IPS-20b (cell line): ENCODE data around the gene CCDC74B.
A peak's percentile ranks its signal among the peaks of the same experiment; 100 is the strongest.
"Not testable (repeated sequence)": the region's sequence is repeated elsewhere in the genome, so short reads cannot be mapped to it uniquely, and the experiment has no call there.

Source experiments
- H3K27ac ChIP-seq: one replicate; pipeline ENCODE4 v1.5.1; 2013; ENCODE audit warnings: low read length
- H3K27me3 ChIP-seq: 2 replicates; pipeline ENCODE4 v1.6.1; 2013; ENCODE audit warnings: mild to moderate bottlenecking, low read length, inconsistent platforms; ENCODE audit not compliant: insufficient read depth
- H3K36me3 ChIP-seq: 2 replicates; pipeline ENCODE4 v1.6.1; 2013; ENCODE audit warnings: low read depth, mild to moderate bottlenecking, inconsistent platforms, low read length, moderate library complexity; ENCODE audit not compliant: insufficient read depth
- H3K4me1 ChIP-seq: 2 replicates; pipeline ENCODE4 v1.6.1; 2013; ENCODE audit warnings: mild to moderate bottlenecking, control low read depth, inconsistent platforms, low read length, moderate library complexity; ENCODE audit not compliant: insufficient read depth
- H3K4me3 ChIP-seq: 2 replicates; pipeline ENCODE4 v1.5.1; 2013; ENCODE audit warnings: mild to moderate bottlenecking, low read length, inconsistent platforms
- H3K9ac ChIP-seq: 2 replicates; pipeline ENCODE4 v1.6.1; 2013; ENCODE audit warnings: low read depth, mild to moderate bottlenecking, inconsistent platforms, low read length, moderate library complexity
- H3K9me3 ChIP-seq: 2 replicates; pipeline ENCODE4 v1.6.1; 2013; ENCODE audit warnings: mild to moderate bottlenecking, low read depth, low read length, inconsistent platforms; ENCODE audit not compliant: insufficient read depth

Gene CCDC74B

GRCh38 chr2:130154423-130154770 is 9.5 kb upstream of the CCDC74B start:
- H3K4me1 ChIP-seq, H3K9ac ChIP-seq, H3K27me3 ChIP-seq, H3K9me3 ChIP-seq, H3K27ac ChIP-seq, H3K4me3 ChIP-seq: not testable (repeated sequence)
- peaks cover 45% of the 10 kb centered on the region; the same call in 1 of the 2 replicates for H3K36me3 ChIP-seq

DNA sequence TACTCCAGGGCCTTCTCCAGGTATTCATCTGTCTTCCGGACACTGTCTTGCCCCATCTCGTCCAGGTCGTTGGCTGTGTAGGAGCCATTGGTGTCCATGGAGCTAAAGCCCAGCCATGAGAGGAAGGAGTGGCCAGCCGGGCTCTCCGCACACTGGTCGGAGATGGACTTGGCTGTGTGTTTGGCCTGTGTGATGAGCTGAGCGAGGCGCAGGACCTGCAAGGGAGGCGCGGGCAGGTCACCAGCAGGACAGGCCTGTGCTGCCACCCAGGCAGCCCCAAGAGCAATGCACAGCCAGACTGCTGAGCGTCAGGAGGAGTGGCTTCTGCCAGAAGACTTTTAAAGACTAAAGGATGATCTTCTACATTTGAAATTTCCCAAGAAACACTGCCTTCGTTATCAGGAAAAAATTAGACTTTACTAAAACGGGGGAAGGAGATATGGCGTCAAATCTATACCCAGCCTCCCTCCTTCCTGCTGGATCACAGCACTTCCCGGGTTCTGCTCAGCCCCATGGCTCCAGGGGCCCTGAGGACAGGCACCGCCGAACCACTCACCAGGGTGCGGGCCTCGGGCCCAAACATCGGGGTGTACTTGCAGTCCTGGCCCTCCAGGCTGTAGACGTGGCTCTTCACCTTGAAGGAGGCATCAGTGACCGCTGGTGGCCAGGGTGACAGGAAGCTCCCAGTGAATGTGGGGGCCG is 9.0 kb upstream of the CCDC74B start:
- not testable (repeated sequence) for H3K9me3 ChIP-seq, H3K4me3 ChIP-seq, H3K27ac ChIP-seq, H3K27me3 ChIP-seq, H3K4me1 ChIP-seq, H3K9ac ChIP-seq
- H3K36me3 ChIP-seq = peaks cover 39% of the 10 kb centered on the region; the same call in 1 of the 2 replicates

GRCh38 chr2:130152816-130153595 is 8.1 kb upstream of the CCDC74B start:
- H3K9me3 ChIP-seq = no peaks in the 10 kb centered on the region
- H3K4me1 ChIP-seq = no peaks in the 10 kb centered on the region
- no peaks in the 10 kb centered on the region for H3K27me3 ChIP-seq
- peaks cover 34% of the 10 kb centered on the region; the same call in 1 of the 2 replicates for H3K36me3 ChIP-seq
- H3K27ac ChIP-seq = no peak overlapping the region
- H3K4me3 ChIP-seq = no peak overlapping the region
- no peak overlapping the region for H3K9ac ChIP-seq

- not testable (repeated sequence) for H3K9me3 ChIP-seq, H3K4me3 ChIP-seq, H3K4me1 ChIP-seq, H3K9ac ChIP-seq, H3K27ac ChIP-seq, H3K27me3 ChIP-seq
- peaks cover 34% of the 10 kb centered on the region; the same call in 1 of the 2 replicates for H3K36me3 ChIP-seq
Observed at GRCh38 chr2:130152136-130152815, 7.4 kb upstream of the CCDC74B start.

GRCh38 chr2:130151145-130151512 is 6.2 kb upstream of the CCDC74B start:
- not testable (repeated sequence) for H3K4me1 ChIP-seq, H3K27me3 ChIP-seq, H3K9ac ChIP-seq, H3K27ac ChIP-seq, H3K4me3 ChIP-seq, H3K9me3 ChIP-seq
- peaks cover 34% of the 10 kb centered on the region; the same call in 1 of the 2 replicates for H3K36me3 ChIP-seq

- no peak overlapping the region for H3K9ac ChIP-seq
- no peak overlapping the region for H3K4me3 ChIP-seq
Observed at GRCh38 chr2:130150181-130151144, 5.6 kb upstream of the CCDC74B start.

DNA sequence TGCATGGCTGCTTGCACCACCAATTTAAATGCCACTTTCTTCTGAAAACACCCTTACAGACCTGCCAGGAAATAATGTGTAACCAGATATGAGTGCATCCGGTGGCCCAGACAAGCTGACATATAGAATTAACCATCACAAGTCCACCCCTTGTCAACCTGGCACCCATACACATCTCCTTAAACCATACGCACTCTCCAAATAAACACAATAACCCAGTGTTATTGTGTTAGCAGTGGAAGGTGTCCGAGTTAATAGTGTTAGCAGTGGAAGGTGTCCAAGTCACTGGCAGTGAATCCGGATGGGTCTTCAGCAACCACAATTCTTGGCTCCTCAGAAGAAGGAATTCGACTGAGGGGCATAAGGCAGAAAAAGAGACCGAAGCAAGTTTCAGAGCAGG is 3.6 kb upstream of the CCDC74B start:
- not testable (repeated sequence) for H3K27ac ChIP-seq, H3K4me3 ChIP-seq, H3K27me3 ChIP-seq, H3K4me1 ChIP-seq, H3K9me3 ChIP-seq, H3K9ac ChIP-seq
- H3K36me3 ChIP-seq = peaks cover 14% of the 10 kb centered on the region; the same call in 1 of the 2 replicates

More at GRCh38 chr2:130150181-130151144, 5.6 kb upstream of the CCDC74B start:
- no peaks in the 10 kb centered on the region for H3K4me1 ChIP-seq
- H3K36me3 ChIP-seq = peaks cover 28% of the 10 kb centered on the region; the same call in 1 of the 2 replicates
- H3K27me3 ChIP-seq = no peaks in the 10 kb centered on the region
- H3K27ac ChIP-seq = no peak overlapping the region
- H3K9me3 ChIP-seq = no peaks in the 10 kb centered on the region

DNA sequence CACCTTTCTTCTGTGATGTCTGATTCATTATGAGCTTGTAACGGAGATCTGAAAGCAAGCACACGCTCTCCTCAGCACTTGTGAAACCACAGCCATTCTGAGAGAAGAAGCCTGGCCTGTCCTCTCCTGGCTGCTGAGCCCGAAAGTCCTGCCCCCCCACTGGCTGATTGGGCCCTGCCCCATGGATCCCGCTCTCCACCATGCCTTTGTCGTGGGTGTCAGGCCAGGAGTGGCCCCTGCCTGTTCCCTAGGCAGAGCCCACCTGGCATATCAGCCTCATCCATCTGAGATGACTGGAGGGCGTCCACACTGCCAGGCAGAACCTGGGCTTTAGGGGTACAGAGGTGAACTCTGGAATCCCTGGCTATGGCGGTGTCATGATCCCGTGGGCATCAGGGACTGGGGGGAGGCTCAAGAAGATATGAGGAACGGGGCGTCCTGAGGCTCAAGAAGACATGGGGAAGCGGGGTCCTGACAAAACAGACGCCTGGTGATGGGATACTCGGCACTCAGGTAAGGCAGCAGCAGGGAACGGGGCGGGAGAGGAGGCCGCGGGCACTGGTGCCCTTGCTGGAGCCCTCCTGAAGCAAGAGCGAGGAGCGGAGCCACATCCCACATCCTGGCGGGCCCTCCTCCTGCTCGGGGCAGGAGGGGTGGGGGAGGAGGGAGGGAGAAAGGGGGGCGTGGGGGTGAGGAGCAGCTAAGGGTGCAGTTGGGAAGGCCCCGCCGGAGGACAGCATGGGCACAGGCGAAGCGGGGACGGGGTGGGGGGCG is 1.5 kb downstream of the CCDC74B start:
- not testable (repeated sequence) for H3K36me3 ChIP-seq, H3K4me1 ChIP-seq, H3K9ac ChIP-seq, H3K27ac ChIP-seq, H3K27me3 ChIP-seq, H3K9me3 ChIP-seq
- peak overlapping the region; percentile 45; the same call in 1 of the 2 replicates for H3K4me3 ChIP-seq

GRCh38 chr2:130142396-130143265 is 2.3 kb downstream of the CCDC74B start:
- H3K4me3 ChIP-seq, H3K9me3 ChIP-seq, H3K4me1 ChIP-seq, H3K9ac ChIP-seq, H3K36me3 ChIP-seq, H3K27me3 ChIP-seq, H3K27ac ChIP-seq: not testable (repeated sequence)

DNA sequence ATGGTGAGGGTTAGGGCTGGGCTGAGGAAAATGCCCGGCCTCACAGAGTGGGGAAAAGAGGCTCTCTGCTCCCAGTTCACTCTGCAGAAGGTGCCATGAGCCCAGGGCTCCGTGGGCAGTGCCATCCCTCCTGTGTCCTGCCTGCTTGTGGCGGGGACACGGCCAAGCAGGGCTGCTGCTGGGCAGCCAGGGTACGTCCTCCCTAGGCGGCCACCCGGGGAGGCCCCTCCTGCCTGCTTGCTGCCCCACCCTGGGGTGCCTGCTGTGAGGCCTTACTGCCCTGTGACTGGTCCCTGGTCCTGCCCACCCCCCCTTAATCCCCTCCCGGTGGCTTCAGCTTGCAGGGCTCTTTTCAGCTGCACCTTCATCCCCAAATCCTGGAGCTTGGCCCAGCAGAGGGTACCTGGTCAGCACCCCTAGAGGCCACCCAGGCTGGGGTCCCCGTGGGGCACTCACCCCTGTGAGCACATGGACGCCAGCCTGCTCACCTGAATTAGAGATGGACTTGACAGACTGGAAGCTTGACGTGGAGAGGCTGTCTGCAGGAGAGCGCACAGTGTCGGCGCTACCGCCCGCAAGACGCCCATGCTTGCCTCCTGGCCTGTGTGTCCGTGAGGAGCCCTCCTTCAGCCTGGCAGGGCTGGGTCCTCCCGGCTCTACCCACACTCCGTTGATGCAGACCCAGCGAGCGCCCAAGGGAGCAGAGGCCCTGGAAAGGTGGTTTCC is 3.1 kb downstream of the CCDC74B start:
- H3K27ac ChIP-seq, H3K4me1 ChIP-seq, H3K9me3 ChIP-seq, H3K27me3 ChIP-seq, H3K36me3 ChIP-seq, H3K4me3 ChIP-seq, H3K9ac ChIP-seq: not testable (repeated sequence)
